Measurements from ENCODE around the gene MYLIP. TPM values are rescaled to one million over a fixed set of nuclear protein-coding genes. Genes with fewer than 3 reads are reported as not detected.

The MYLIP gene
- polyA plus RNA-seq, 3 donors = 19.9 to 84.0 (median 28.0) TPM

DNA sequence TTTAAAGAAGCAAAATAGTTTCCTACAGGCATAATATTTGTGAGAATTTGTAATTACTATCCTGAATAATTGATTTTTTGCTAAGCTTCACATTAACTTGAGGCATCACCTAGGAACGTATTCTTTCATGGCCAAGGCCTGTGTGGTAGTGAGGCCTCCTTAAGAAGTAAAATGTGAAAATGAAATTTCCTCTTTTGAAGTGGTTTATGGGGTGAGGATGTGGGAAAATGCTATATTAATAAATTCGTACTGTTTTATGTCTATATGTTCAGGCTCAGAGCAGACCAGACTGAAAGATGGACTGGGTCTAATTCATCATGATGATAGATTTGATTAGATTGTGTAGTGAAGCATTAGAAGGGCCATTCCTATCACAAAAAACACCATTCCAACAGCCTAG is 33.1 kb downstream of the MYLIP start:
- WGBS (ENCODE audit: insufficient coverage) = no CpG with 5 or more reads among the region's 2 CpGs
- no peaks in the 10 kb centered on the region for H4K20me1 ChIP-seq (ENCODE audit: insufficient read depth, low read length)
- H3K4me1 Mint-ChIP-seq = peaks cover 9% of the 10 kb centered on the region

GRCh38 chr6:16163066-16163465 is 34.2 kb downstream of the MYLIP start:
- intact Hi-C loops (cut with micrococcal nuclease) = no loop called here
- no peak for DNase-seq
- Histone ChIP-seq H2AFZ (ENCODE audit: insufficient read depth, low read depth, low read length, poor library complexity, severe bottlenecking) (no peak overlapping the region), H3K9ac (ENCODE audit: insufficient read depth, low read length, poor library complexity, severe bottlenecking) (no peak overlapping the region), H3K36me3 (replicated peaks in 1 of 2; ENCODE audit: control insufficient read depth in 1 of 2, insufficient read depth in 2 of 2, low read length in 2 of 2) (no peaks in the 10 kb centered on the region), H3K27ac (ENCODE audit: low read depth in 1 of 2, low read length in 2 of 2) (no peak overlapping the region), H4K20me1 (ENCODE audit: insufficient read depth, low read length) (no peaks in the 10 kb centered on the region), H3K4me1 (ENCODE audit: control insufficient read depth in 1 of 2, insufficient read depth in 2 of 2, low read length in 2 of 2) (no peaks in the 10 kb centered on the region), H3K4me3 (replicated peaks in 1 of 3; ENCODE audit: low read depth in 2 of 3, low read length in 3 of 3) (no peak overlapping the region), H3K79me2 (ENCODE audit: insufficient read depth, low read length) (no peaks in the 10 kb centered on the region), H3K27me3 (ENCODE audit: control insufficient read depth in 2 of 2, insufficient read depth in 2 of 2, low read length in 2 of 2) (no peaks in the 10 kb centered on the region), H3K9me3 (replicated peaks in 1 of 2; ENCODE audit: control insufficient read depth in 1 of 2, insufficient read depth in 1 of 2, low read length in 2 of 2) (no peaks in the 10 kb centered on the region), H3K4me2 (replicated peaks; ENCODE audit: extremely low read depth, low read length, poor library complexity, severe bottlenecking) (no peak overlapping the region)
- no peak overlapping the region for H3K4me3 Mint-ChIP-seq
- TF ChIP-seq, protein P1, sequence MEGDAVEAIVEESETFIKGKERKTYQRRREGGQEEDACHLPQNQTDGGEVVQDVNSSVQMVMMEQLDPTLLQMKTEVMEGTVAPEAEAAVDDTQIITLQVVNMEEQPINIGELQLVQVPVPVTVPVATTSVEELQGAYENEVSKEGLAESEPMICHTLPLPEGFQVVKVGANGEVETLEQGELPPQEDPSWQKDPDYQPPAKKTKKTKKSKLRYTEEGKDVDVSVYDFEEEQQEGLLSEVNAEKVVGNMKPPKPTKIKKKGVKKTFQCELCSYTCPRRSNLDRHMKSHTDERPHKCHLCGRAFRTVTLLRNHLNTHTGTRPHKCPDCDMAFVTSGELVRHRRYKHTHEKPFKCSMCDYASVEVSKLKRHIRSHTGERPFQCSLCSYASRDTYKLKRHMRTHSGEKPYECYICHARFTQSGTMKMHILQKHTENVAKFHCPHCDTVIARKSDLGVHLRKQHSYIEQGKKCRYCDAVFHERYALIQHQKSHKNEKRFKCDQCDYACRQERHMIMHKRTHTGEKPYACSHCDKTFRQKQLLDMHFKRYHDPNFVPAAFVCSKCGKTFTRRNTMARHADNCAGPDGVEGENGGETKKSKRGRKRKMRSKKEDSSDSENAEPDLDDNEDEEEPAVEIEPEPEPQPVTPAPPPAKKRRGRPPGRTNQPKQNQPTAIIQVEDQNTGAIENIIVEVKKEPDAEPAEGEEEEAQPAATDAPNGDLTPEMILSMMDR (IDR thresholded peaks at IDR 0.05) = no peak
- H3K4me1 Mint-ChIP-seq = peaks cover 5% of the 10 kb centered on the region
- H3K36me3 Mint-ChIP-seq = no peaks in the 10 kb centered on the region
- no peak overlapping the region for H3K27ac Mint-ChIP-seq
- peaks cover 0 to 2% (median 0%) of the 10 kb centered on the region in 7 donors for H3K9me3 Mint-ChIP-seq
- no CpG with 5 or more reads among the region's 1 CpG for WGBS (ENCODE audit: insufficient coverage)
- peaks cover 0 to 2% (median 0%) of the 10 kb centered on the region in 3 donors for H3K27me3 Mint-ChIP-seq (ENCODE audit: low read depth in 3 of 3)

More for the DNA sequence above, 33.1 kb downstream of the MYLIP start:
- H3K36me3 ChIP-seq (replicated peaks in 1 of 2; ENCODE audit: control insufficient read depth in 1 of 2, insufficient read depth in 2 of 2, low read length in 2 of 2) = no peaks in the 10 kb centered on the region
- H3K4me2 ChIP-seq (replicated peaks; ENCODE audit: extremely low read depth, low read length, poor library complexity, severe bottlenecking) = no peak overlapping the region
- H2AFZ ChIP-seq (ENCODE audit: insufficient read depth, low read depth, low read length, poor library complexity, severe bottlenecking) = no peak overlapping the region
- H3K4me1 ChIP-seq (ENCODE audit: control insufficient read depth in 1 of 2, insufficient read depth in 2 of 2, low read length in 2 of 2) = no peaks in the 10 kb centered on the region
- Mint-ChIP-seq H3K4me3 (no peak overlapping the region), H3K27me3 (ENCODE audit: low read depth in 3 of 3) (peaks cover 0 to 2% (median 0%) of the 10 kb centered on the region in 3 donors), H3K9me3 (peaks cover 0 to 5% (median 0%) of the 10 kb centered on the region in 7 donors), H3K27ac (no peak overlapping the region), H3K36me3 (no peaks in the 10 kb centered on the region)
- intact Hi-C loops (cut with micrococcal nuclease) = no loop called here
- H3K27me3 ChIP-seq (ENCODE audit: control insufficient read depth in 2 of 2, insufficient read depth in 2 of 2, low read length in 2 of 2) = no peaks in the 10 kb centered on the region
- H3K9ac ChIP-seq (ENCODE audit: insufficient read depth, low read length, poor library complexity, severe bottlenecking) = no peak overlapping the region
- TF ChIP-seq, protein P1 (IDR thresholded peaks at IDR 0.05) = no peak
- H3K79me2 ChIP-seq (ENCODE audit: insufficient read depth, low read length) = no peaks in the 10 kb centered on the region
- no peak overlapping the region for H3K4me3 ChIP-seq (replicated peaks in 1 of 3; ENCODE audit: low read depth in 2 of 3, low read length in 3 of 3)
- no peak for DNase-seq
- no peak overlapping the region for H3K27ac ChIP-seq (ENCODE audit: low read depth in 1 of 2, low read length in 2 of 2)
- H3K9me3 ChIP-seq (replicated peaks in 1 of 2; ENCODE audit: control insufficient read depth in 1 of 2, insufficient read depth in 1 of 2, low read length in 2 of 2) = no peaks in the 10 kb centered on the region
